Measurements from ENCODE around the gene NAV2. TPM values are rescaled to one million over a fixed set of nuclear protein-coding genes. Genes with fewer than 3 reads are reported as not detected.

NAV2 gene
- total RNA-seq, 3 donors from 2014 or later, result 21.9 to 65.9 (median 30.9) TPM

DNA sequence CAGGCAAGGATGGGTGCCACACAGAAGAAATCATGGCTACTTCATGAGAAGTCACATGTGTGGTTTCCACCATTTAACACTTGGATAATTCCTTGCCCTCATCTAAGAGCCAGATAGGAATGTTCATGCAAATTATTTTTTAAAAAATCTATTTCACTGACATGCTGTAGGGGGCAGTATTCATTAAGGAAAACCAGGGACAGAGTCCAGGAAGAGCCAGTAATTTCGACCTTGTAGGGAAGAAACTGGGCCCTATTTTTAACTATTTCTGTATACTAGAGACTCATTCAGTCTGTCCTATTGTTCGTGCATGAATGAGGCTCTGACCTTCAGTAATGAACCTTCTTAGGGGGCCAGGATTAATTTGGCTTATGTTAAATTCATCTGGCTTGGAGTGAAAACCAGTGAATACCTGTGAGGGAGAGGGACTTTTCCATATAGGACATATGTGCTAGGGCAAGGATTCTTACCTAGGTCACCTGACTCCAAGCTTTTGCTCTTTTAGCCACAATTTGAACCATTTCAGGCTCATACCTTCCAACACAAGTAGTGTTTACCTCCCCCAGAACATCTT lies 192.7 kb downstream of the NAV2 start:
- Histone ChIP-seq H3K4me1 (ENCODE audit: low read depth) (no peaks in the 10 kb centered on the region), H3K9me3 (no peaks in the 10 kb centered on the region), H3K4me3 (no peak overlapping the region), H3K36me3 (ENCODE audit: low read depth) (no peaks in the 10 kb centered on the region)
- intact Hi-C loops (cut with DNase I, micrococcal nuclease), result loop anchor here in 1 of 2 donors (10.0 kb wide), 1 partner anchor 341 kb away; no protein-coding TSS in a partner anchor
- DNase-seq (no peak), ATAC-seq (peak; percentile 59)
- TF ChIP-seq, protein P1, sequence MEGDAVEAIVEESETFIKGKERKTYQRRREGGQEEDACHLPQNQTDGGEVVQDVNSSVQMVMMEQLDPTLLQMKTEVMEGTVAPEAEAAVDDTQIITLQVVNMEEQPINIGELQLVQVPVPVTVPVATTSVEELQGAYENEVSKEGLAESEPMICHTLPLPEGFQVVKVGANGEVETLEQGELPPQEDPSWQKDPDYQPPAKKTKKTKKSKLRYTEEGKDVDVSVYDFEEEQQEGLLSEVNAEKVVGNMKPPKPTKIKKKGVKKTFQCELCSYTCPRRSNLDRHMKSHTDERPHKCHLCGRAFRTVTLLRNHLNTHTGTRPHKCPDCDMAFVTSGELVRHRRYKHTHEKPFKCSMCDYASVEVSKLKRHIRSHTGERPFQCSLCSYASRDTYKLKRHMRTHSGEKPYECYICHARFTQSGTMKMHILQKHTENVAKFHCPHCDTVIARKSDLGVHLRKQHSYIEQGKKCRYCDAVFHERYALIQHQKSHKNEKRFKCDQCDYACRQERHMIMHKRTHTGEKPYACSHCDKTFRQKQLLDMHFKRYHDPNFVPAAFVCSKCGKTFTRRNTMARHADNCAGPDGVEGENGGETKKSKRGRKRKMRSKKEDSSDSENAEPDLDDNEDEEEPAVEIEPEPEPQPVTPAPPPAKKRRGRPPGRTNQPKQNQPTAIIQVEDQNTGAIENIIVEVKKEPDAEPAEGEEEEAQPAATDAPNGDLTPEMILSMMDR (IDR thresholded peaks at IDR 0.05), result no peak

DNA sequence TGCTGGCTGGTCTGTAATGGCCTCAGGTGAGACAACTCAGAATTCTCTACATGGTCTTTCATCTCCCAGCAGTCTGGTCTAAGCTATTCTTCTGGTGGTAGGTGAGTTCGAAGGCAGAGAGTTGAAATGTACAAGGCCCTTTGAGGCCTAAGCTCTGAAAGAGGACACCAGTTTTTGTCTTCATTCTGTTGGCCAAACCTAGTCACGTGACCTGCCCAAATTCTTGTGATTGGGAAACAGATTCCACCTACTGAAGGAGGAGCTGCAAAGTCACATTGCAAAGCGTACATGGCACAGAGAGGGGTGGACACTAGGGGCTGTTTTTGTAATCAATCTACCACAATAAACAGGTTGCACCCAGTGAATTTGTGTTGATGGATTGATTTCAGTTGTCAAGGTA lies 193.5 kb downstream of the NAV2 start:
- TF ChIP-seq, protein P1 (IDR thresholded peaks at IDR 0.05), result no peak
- ATAC-seq, result no peak
- no peak for DNase-seq
- H3K4me3 ChIP-seq, result no peak overlapping the region
- H3K9me3 ChIP-seq, result no peaks in the 10 kb centered on the region
- H3K4me1 ChIP-seq (ENCODE audit: low read depth), result no peaks in the 10 kb centered on the region
- no peaks in the 10 kb centered on the region for H3K36me3 ChIP-seq (ENCODE audit: low read depth)
- intact Hi-C loops (cut with DNase I, micrococcal nuclease), result loop anchor here in 1 of 2 donors (10.0 kb wide), 1 partner anchor 341 kb away; no protein-coding TSS in a partner anchor

DNA sequence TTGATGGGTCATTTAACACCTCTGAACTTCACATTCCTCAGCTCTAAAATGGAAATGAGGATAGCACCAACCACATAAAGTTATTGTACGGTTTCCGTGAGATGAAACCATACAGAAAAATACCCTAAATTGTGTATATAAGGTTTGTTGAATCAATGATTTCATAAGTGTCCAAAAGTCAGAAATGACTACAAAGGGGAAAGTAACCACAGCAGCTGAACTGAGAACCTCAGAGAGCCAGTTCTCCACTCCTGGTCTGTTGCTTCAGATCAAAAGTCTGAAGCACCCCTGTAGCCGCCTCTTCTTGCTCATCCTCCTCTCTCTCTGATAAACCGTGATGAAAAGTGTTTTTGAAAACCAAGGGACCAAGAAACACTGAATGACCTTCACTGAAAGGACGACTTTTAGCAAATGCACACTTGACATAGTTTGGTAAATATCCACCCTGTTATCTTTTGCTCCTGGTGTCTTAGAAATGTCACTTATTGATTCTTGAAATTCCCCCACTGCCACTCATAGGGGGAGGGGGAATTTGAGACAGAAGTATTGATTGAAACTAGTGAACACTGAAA lies 194.5 kb downstream of the NAV2 start:
- H3K9me3 ChIP-seq, result no peaks in the 10 kb centered on the region
- H3K4me1 ChIP-seq (ENCODE audit: low read depth), result no peaks in the 10 kb centered on the region
- no peak for ATAC-seq
- DNase-seq, result no peak
- no peak overlapping the region for H3K4me3 ChIP-seq
- intact Hi-C loops (cut with DNase I, micrococcal nuclease), result loop anchor here in 1 of 2 donors (10.0 kb wide), 1 partner anchor 342 kb away; no protein-coding TSS in a partner anchor
- TF ChIP-seq, protein P1 (IDR thresholded peaks at IDR 0.05), result no peak
- H3K36me3 ChIP-seq (ENCODE audit: low read depth), result no peaks in the 10 kb centered on the region

DNA sequence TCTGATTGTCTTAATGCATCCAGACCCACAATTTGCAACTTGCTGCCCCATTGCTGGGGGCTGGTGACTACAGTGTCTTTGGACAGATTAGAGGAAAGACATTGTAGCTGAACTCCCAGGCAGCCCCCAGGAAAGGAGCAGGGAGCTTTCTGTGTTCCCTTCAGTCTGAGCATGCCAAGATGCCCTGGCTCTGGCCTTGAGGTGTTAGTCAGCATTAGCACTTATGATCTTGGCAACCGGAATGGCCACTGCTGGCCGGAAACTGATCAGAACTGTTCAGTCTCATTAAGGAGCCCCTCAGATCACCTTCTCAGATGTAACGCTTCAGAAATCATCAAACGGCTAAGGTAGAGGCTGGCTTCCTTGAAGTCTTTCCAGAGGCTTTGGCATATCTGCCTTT lies 195.2 kb downstream of the NAV2 start:
- TF ChIP-seq, protein P1 (IDR thresholded peaks at IDR 0.05), result no peak
- no peak for ATAC-seq
- intact Hi-C loops (cut with DNase I, micrococcal nuclease), result loop anchor here in 1 of 2 donors (10.0 kb wide), 1 partner anchor 343 kb away; no protein-coding TSS in a partner anchor
- Histone ChIP-seq H3K4me3 (no peak overlapping the region), H3K4me1 (ENCODE audit: low read depth) (no peaks in the 10 kb centered on the region), H3K36me3 (ENCODE audit: low read depth) (no peaks in the 10 kb centered on the region), H3K9me3 (no peaks in the 10 kb centered on the region)
- no peak for DNase-seq

DNA sequence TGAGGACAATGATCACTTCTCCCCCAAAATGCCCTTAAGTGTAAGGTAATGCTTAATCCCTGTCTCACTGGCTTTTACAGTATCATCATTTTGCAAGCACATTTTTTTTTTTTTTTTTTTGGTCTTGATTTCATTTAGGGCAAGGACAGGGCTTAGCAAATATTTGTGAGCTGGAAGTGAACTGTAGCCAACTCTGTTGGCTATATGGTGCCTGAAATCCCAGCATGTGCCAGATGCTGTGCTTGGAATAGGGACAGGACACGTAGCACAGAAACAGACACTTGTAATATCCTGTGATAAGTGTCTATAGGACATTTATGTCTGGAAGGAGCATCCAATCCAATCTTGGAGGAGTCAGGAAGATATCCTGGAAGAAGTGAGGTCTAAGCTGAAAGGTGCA lies 198.3 kb downstream of the NAV2 start:
- DNase-seq (no peak), ATAC-seq (no peak)
- Histone ChIP-seq H3K9me3 (no peaks in the 10 kb centered on the region), H3K4me3 (no peak overlapping the region), H3K36me3 (ENCODE audit: low read depth) (no peaks in the 10 kb centered on the region), H3K4me1 (ENCODE audit: low read depth) (no peaks in the 10 kb centered on the region)
- TF ChIP-seq, protein P1 (IDR thresholded peaks at IDR 0.05), result no peak
- intact Hi-C loops (cut with DNase I, micrococcal nuclease), result no loop called here

Measured in mucosa of descending colon (tissue), 3 donors.